Loucy (cell line): ENCODE data around the gene FLOT1.

ENCODE experiments used
- H2AFZ ChIP-seq: fragments of 200-600 bp; sonication (generic); 2 replicates; pipeline ENCODE4 v1.6.0; 2016; ENCODE audit warnings: antibody characterized with exemption, mild to moderate bottlenecking, low read length, moderate library complexity
- H3F3A ChIP-seq: fragments of 200-600 bp; 2 replicates; pipeline ENCODE4 v1.6.0; 2016; ENCODE audit warnings: antibody characterized with exemption, low read depth, mild to moderate bottlenecking
- H3K27me3 ChIP-seq: fragments of 200-600 bp; sonication (generic); 2 replicates; pipeline ENCODE4 v1.6.1; 2014; ENCODE audit warnings: low read length, mild to moderate bottlenecking; ENCODE audit not compliant: insufficient read depth, poor library complexity, severe bottlenecking
- H3K36me3 ChIP-seq: fragments of 200-600 bp; sonication (generic); 2 replicates; pipeline ENCODE4 v1.6.1; 2016; ENCODE audit warnings: low read length; ENCODE audit not compliant: insufficient read depth
- H3K4me1 ChIP-seq: fragments of 200-600 bp; sonication (generic); 2 replicates; pipeline ENCODE4 v1.5.1; 2014; ENCODE audit warnings: low read length, mild to moderate bottlenecking; ENCODE audit not compliant: insufficient read depth, poor library complexity, severe bottlenecking
- H3K4me2 ChIP-seq: fragments of 200-600 bp; sonication (generic); 2 replicates; pipeline ENCODE4 v1.6.0; 2014; ENCODE audit warnings: antibody characterized with exemption, low read length, low read depth, mild to moderate bottlenecking; ENCODE audit not compliant: poor library complexity, severe bottlenecking
- H3K4me3 ChIP-seq: fragments of 200-600 bp; sonication (generic); 2 replicates; pipeline ENCODE4 v1.5.1; 2014; ENCODE audit warnings: low read length, mild to moderate bottlenecking, mixed read lengths; ENCODE audit not compliant: poor library complexity, severe bottlenecking
- H3K79me2 ChIP-seq: fragments of 200-600 bp; sonication (generic); 2 replicates; pipeline ENCODE4 v1.6.1; 2014; ENCODE audit warnings: low read length; ENCODE audit not compliant: insufficient read depth
- H3K9ac ChIP-seq: fragments of 200-600 bp; sonication (generic); 2 replicates; pipeline ENCODE4 v1.6.0; 2014; ENCODE audit warnings: mild to moderate bottlenecking, low read depth, low read length, moderate library complexity; ENCODE audit not compliant: poor library complexity, severe bottlenecking
- H3K9me2 ChIP-seq: fragments of 200-600 bp; sonication (generic); replicated peaks from 2 replicates; pipeline ENCODE4 v1.6.1; 2016; ENCODE audit warnings: low read depth, low read length, mixed read lengths
- H3K9me3 ChIP-seq: fragments of 200-600 bp; sonication (generic); 2 replicates; pipeline ENCODE4 v1.6.1; 2014; ENCODE audit warnings: mild to moderate bottlenecking, antibody characterized with exemption, low read length, low read depth; ENCODE audit not compliant: insufficient read depth
- H4K20me1 ChIP-seq: fragments of 200-600 bp; sonication (generic); 2 replicates; pipeline ENCODE4 v1.6.0; 2014; ENCODE audit warnings: antibody characterized with exemption, low read length, mild to moderate bottlenecking; ENCODE audit not compliant: insufficient read depth, poor library complexity, severe bottlenecking
- CTCF ChIP-seq: fragments of 200-600 bp; sonication (generic); conservative IDR thresholded peaks from 2 replicates; pipeline ENCODE4 v1.5.1; 2014; ENCODE audit warnings: mild to moderate bottlenecking, antibody characterized with exemption, low read length
- EZH2phosphoT487 ChIP-seq: fragments of 200-600 bp; IDR thresholded peaks from 2 replicates; pipeline ENCODE4 v1.6.1; 2018; ENCODE audit warnings: antibody characterized with exemption, mild to moderate bottlenecking, moderate library complexity, borderline replicate concordance

The FLOT1 gene

DNA sequence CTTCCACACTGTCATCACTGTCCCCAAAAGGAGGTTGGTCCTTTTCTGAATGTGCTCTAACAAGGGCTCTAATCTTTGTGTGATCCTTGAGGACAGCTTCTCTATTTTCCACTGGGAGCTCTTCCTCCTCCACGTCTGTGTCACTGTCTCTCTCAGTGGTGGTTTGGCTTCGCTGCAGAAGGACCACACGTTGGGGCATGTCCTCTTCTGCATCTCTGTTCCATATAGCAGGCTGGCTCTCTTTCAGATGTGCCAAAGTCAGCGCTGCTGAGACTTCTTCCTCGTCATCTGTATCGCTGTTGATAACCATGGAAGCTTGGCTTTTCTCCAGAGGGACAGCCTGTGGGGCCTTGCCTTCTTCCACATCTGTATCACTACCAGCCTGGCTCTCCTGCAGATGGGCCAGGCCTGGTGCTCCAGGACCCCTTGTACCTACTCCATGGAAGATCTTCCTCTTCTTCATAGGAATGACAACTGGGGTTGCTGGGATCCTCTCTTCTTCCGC lies 30.0 kb downstream of the FLOT1 start:
- TF ChIP-seq CTCF: no peak
- TF ChIP-seq EZH2phosphoT487: no peak
- Histone ChIP-seq H3K9me2 (no peaks in the 10 kb centered on the region), H3K4me2 (peak overlapping the region; percentile 81), H3K27me3 (no peaks in the 10 kb centered on the region), H3K9me3 (no peaks in the 10 kb centered on the region), H4K20me1 (no peaks in the 10 kb centered on the region), H3K9ac (peak overlapping the region; percentile 72), H3F3A (no peaks in the 10 kb centered on the region), H3K4me3 (peak overlapping the region; percentile 67), H3K36me3 (peaks cover 17% of the 10 kb centered on the region; the same call in 1 of the 2 replicates), H3K79me2 (peaks cover 61% of the 10 kb centered on the region), H2AFZ (no peak overlapping the region), H3K4me1 (peaks cover 60% of the 10 kb centered on the region)

DNA sequence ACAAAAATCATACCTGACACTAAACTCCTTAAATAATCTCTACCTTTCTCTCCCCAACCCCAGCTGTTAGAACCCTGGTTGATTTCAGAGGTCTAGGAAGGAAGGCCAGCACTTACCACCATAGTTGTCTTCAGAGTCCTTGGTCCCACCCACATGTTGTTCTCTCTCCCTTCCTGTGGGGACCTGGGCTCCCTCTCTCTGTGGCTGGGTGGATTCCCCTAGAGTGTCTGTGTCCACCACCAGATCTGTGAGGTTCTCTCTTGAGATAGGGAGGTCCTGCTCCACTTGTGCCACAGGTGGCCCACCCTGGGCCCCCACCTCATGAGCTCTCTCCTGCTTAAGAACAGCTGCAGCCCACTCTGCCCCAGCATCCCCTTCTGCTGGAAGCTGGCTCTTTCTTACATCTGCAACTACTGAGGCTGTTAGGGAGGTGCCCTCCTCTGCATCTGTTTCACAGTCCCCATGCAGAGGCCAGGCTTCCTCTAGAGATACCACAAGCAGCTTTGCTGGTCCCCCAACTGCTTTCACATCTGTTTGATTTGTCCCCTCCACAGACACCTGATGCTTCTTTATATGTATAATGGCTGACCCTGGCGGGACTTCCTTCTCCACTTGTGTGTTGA lies 30.6 kb downstream of the FLOT1 start:
- Histone ChIP-seq H3K4me3 (peak overlapping the region; percentile 67), H3K4me2 (peak overlapping the region; percentile 81), H2AFZ (no peak overlapping the region), H3K27me3 (no peaks in the 10 kb centered on the region), H3K4me1 (peaks cover 60% of the 10 kb centered on the region), H3K36me3 (peaks cover 17% of the 10 kb centered on the region; the same call in 1 of the 2 replicates), H3K9me2 (no peaks in the 10 kb centered on the region), H3F3A (no peaks in the 10 kb centered on the region), H4K20me1 (no peaks in the 10 kb centered on the region), H3K79me2 (peaks cover 60% of the 10 kb centered on the region), H3K9me3 (no peaks in the 10 kb centered on the region), H3K9ac (peak overlapping the region; percentile 72)
- TF ChIP-seq CTCF (0 out of 2 replicates have a peak, but pooled peaks have one; percentile 19), EZH2phosphoT487 (no peak)

- Histone ChIP-seq H4K20me1 (no peaks in the 10 kb centered on the region), H3K79me2 (peaks cover 34% of the 10 kb centered on the region), H3K9me3 (no peaks in the 10 kb centered on the region), H3K4me3 (no peak overlapping the region), H3F3A (no peaks in the 10 kb centered on the region), H3K4me1 (peaks cover 36% of the 10 kb centered on the region), H3K36me3 (peaks cover 24% of the 10 kb centered on the region; the same call in 1 of the 2 replicates), H2AFZ (no peak overlapping the region), H3K9me2 (no peaks in the 10 kb centered on the region), H3K4me2 (no peak overlapping the region), H3K27me3 (no peaks in the 10 kb centered on the region), H3K9ac (no peak overlapping the region)
- TF ChIP-seq CTCF (no peak), EZH2phosphoT487 (no peak)
Observed at GRCh38 chr6:30709101-30709868, 33.2 kb downstream of the FLOT1 start.
